ENCODE measurements around the gene EFNA2.

EFNA2 gene

DNA sequence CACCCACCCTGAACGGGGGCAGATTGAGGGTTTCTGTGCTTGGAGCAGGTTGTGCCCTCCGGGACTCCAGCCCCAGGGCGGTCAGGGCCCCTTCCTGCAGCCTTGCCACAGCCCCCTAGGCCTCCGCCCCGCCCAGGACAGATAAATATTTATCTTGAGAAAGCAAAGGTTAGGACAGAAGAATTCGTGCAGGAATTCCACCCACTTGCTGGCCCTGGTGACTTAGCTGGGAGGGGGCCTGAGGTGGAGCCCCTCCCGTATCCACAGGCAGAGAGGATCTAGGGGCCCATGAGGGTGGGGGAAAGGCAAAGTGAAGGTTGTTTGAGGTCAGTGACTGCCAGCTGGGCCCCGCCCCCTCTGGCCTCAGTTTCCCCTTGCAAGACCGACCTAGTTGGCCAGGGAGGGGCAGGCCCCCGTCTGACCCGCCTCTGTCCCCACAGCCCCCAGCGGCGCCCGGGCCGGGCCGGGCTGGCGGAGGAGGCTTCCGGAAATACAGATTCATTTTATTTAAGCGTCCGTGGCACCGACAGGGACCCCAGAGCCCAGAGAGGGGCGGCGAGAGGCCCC is 32.1 kb upstream of the EFNA2 start:
- TF ChIP-seq, protein P1, sequence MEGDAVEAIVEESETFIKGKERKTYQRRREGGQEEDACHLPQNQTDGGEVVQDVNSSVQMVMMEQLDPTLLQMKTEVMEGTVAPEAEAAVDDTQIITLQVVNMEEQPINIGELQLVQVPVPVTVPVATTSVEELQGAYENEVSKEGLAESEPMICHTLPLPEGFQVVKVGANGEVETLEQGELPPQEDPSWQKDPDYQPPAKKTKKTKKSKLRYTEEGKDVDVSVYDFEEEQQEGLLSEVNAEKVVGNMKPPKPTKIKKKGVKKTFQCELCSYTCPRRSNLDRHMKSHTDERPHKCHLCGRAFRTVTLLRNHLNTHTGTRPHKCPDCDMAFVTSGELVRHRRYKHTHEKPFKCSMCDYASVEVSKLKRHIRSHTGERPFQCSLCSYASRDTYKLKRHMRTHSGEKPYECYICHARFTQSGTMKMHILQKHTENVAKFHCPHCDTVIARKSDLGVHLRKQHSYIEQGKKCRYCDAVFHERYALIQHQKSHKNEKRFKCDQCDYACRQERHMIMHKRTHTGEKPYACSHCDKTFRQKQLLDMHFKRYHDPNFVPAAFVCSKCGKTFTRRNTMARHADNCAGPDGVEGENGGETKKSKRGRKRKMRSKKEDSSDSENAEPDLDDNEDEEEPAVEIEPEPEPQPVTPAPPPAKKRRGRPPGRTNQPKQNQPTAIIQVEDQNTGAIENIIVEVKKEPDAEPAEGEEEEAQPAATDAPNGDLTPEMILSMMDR (IDR thresholded peaks at IDR 0.05; ENCODE audit: borderline replicate concordance, control extremely low read depth, extremely low read depth, insufficient read depth, missing control alignments), result no peak
- in situ Hi-C loops (cut with MboI; ENCODE audit: low sequenced_read_pairs, unreplicated experiment), result no loop called here
- no peak for DNase-seq (ENCODE audit: low spot score)

DNA sequence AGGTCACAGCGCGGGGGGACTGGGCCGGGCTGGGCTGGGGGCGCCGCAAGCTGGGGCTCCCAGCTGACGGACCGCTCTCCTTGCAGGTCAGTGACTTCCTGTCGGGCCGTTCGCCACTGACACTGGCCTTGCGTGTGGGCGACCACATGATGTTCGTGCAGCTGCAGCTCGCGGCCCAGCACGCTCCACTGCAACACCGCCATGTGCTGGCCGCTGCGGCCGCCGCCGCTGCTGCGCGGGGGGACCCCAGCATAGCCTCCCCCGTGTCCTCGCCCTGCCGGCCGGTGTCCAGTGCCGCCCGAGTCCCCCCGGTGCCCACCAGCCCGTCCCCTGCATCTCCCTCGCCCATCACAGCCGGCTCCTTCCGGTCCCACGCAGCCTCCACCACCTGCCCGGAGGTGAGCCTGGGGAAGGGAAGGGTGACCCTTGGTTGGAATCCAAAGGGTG is 31.6 kb upstream of the EFNA2 start:
- in situ Hi-C loops (cut with MboI; ENCODE audit: low sequenced_read_pairs, unreplicated experiment), result no loop called here
- no peak for DNase-seq (ENCODE audit: low spot score)
- TF ChIP-seq, protein P1 (IDR thresholded peaks at IDR 0.05; ENCODE audit: borderline replicate concordance, control extremely low read depth, extremely low read depth, insufficient read depth, missing control alignments), result no peak

DNA sequence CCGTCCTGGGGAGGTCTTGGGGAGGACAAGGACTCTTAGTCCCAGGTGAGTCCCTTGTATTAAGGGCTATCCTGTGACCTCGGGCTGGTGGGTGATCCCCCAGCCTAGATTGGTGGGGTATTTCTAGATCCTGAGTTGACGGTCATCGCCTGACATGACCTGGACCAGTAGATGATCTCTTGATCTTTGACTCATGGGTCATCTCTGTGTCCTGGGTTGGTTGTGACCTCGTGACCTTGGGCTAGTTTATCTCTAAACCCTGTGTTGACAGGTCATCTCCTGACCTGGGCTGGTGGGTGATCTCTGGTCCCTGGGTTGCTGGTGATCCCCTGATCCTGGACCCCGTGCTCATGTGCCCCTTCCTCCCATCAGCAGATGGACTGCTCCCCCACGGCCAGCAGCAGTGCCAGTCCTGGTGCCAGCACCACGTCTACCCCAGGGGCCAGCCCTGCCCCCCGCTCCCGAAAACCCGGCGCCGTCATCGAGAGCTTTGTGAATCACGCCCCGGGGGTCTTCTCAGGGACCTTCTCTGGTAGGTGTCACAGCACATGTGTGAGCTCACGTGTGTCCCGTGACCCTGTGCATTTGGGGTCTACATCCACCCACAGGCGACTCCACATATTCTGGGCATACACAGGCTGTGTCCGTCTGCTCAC is 31.0 kb upstream of the EFNA2 start:
- in situ Hi-C loops (cut with MboI; ENCODE audit: low sequenced_read_pairs, unreplicated experiment), result no loop called here
- no peak for DNase-seq (ENCODE audit: low spot score)
- TF ChIP-seq, protein P1 (IDR thresholded peaks at IDR 0.05; ENCODE audit: borderline replicate concordance, control extremely low read depth, extremely low read depth, insufficient read depth, missing control alignments), result no peak

DNA sequence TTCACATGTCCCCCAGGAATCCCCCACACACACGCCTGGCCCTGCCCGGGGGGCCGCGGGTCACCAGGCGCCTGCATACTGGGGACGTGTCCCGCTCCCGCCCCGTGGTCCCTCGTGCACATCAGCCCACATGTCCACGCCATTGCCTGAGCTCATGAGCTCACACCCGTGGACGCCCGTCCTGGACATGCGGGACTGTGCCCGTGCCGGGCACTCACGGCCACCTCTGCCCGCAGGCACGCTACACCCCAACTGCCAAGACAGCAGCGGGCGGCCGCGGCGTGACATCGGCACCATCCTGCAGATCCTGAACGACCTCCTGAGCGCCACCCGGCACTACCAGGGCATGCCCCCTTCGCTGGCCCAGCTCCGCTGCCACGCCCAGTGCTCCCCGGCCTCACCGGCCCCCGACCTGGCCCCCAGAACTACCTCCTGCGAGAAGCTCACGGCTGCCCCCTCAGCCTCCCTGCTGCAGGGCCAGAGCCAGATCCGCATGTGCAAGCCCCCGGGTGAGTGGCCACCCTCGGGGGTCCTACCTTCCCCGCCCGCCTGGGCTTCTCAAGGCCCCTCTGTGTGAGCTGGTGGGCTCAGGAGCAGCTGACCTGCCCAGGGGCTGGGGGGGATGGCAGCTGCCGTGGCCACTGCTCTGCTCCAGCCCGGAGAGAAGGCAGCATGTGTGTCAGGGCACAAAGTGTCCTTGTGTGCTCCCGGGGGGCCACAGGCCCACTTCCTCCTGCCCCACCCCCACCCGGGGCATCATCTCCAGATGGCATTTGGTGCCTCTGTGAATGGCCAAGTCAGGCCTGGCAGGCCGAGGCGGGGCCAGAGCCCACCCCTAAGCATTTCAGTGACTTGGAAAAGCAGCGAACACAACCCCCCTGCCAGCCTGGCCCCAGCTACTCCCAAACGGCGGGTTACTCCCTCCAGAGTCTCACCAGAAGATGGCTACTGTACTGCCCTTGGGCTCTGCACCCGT is 30.2 kb upstream of the EFNA2 start:
- no peak for DNase-seq (ENCODE audit: low spot score)
- in situ Hi-C loops (cut with MboI; ENCODE audit: low sequenced_read_pairs, unreplicated experiment), result no loop called here
- TF ChIP-seq, protein P1 (IDR thresholded peaks at IDR 0.05; ENCODE audit: borderline replicate concordance, control extremely low read depth, extremely low read depth, insufficient read depth, missing control alignments), result no peak

DNA sequence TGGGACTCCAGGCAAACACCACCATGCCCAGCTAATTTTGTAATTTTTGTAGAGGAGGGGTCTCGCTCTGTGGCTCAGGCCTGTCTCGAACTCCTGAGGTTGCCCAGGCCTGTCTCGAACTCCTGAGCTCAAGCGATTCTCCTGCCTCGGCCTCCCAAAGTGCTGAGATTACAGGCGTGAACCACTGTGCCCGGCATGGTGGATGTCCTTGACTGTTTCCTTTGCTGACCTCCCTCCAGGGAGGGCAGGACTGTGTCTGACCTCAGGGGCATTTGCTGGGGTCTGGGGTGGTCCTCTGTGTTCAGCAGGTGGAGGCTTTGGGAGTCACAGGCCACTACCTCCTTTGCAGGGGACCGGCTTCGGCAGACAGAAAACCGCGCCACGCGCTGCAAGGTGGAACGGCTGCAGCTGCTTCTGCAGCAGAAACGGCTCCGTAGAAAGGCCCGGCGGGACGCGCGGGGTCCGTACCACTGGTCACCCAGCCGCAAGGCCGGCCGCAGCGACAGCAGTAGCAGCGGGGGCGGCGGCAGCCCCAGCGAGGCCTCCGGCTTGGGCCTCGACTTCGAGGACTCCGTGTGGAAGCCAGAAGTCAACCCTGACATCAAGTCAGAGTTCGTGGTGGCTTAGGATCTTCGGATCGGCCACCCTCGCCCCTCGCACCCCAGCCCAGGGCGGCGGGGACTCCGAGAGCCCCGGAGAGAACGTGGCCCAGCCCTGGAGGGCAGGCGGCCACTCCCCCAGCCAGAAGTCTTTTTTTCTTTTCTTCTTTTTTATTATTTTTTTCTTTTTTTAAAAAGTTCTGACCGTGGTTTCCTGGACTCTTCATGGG is 28.8 kb upstream of the EFNA2 start:
- TF ChIP-seq, protein P1 (IDR thresholded peaks at IDR 0.05; ENCODE audit: borderline replicate concordance, control extremely low read depth, extremely low read depth, insufficient read depth, missing control alignments), result no peak
- in situ Hi-C loops (cut with MboI; ENCODE audit: low sequenced_read_pairs, unreplicated experiment), result no loop called here
- DNase-seq (ENCODE audit: low spot score), result no peak

All from GM13976 (cell line).